GM21447 (cell line): ENCODE results near the gene RPS28.
A peak's percentile ranks its signal among the peaks of the same experiment; 100 is the strongest.
"Not testable (repeated sequence)": the region's sequence is repeated elsewhere in the genome, so short reads cannot be mapped to it uniquely, and the experiment has no call there.

Source experiments
- ATAC-seq: cut with Tn5 transposase; IDR thresholded peaks from one replicate; pipeline ENCODE4 v1.9.1; 2021; ENCODE audit not compliant: unreplicated experiment

Gene RPS28

GRCh38 chr19:8341504-8341903 is 20.2 kb downstream of the RPS28 start:
- ATAC-seq = not testable (repeated sequence)

GRCh38 chr19:8342316-8342683 is 21.0 kb downstream of the RPS28 start:
- no peak for ATAC-seq

- peak; percentile 86 for ATAC-seq
Observed at GRCh38 chr19:8342684-8343482, 21.6 kb downstream of the RPS28 start, which contains the start of gene KANK3. Gene KANK3 (minus strand): TSS chr19:8343262. CDS start chr19:8337828, 5,434 bp downstream.

- no peak for ATAC-seq
Observed at GRCh38 chr19:8343483-8343844, 22.2 kb downstream of the RPS28 start.

- not testable (repeated sequence) for ATAC-seq
Observed at GRCh38 chr19:8349629-8350372, 28.5 kb downstream of the RPS28 start.

GRCh38 chr19:8352134-8352827 is 31.0 kb downstream of the RPS28 start:
- ATAC-seq = no peak

- not testable (repeated sequence) for ATAC-seq
Observed at GRCh38 chr19:8352845-8353244, 31.5 kb downstream of the RPS28 start.

GRCh38 chr19:8355631-8356402 is 34.5 kb downstream of the RPS28 start:
- ATAC-seq = no peak

GRCh38 chr19:8357007-8357521 is 35.8 kb downstream of the RPS28 start:
- ATAC-seq = no peak

GRCh38 chr19:8358948-8359347 is 37.7 kb downstream of the RPS28 start:
- ATAC-seq = no peak

GRCh38 chr19:8360196-8360595 is 38.9 kb downstream of the RPS28 start:
- no peak for ATAC-seq

- no peak for ATAC-seq
Observed at GRCh38 chr19:8361921-8362793, 40.9 kb downstream of the RPS28 start.

- no peak for ATAC-seq
Observed at GRCh38 chr19:8363803-8364771, 42.8 kb downstream of the RPS28 start, which contains the start of gene ANGPTL4. Gene ANGPTL4 (plus strand): TSS chr19:8364155. CDS start chr19:8364322, 167 bp downstream.

- ATAC-seq = no peak
Observed at GRCh38 chr19:8366121-8366581, 44.9 kb downstream of the RPS28 start.

GRCh38 chr19:8366961-8367326 is 45.6 kb downstream of the RPS28 start:
- no peak for ATAC-seq

GRCh38 chr19:8367327-8368001 is 46.2 kb downstream of the RPS28 start:
- ATAC-seq = no peak

GRCh38 chr19:8370176-8371010 is 49.1 kb downstream of the RPS28 start:
- ATAC-seq = no peak
